HK-2 (cell line): Measurements from ENCODE around the gene NT5C1A.

Experiments used
- DNase-seq: peaks from one replicate; pipeline ENCODE4 v3.0.0-alpha.2; 2018; ENCODE audit not compliant: unreplicated experiment

NT5C1A gene

DNA sequence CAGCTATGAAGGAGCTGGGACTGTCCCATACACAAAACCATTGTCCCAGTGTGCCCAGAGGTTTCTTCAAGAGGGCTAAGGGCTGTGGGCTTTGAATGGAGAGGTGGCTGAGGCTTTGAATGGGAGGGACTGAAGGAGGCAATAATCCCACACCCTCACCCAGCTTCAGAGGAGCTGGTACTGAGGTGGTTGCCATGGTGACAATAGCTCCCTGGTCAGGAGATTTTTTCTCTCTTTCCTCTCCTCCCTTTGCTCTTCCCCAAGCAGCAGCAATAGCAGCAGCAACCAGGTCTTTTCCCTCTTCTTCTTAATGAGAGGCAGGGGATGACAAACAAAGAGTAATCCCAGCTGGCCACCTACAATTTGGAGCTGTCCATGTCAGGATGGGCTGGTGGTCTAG lies 17.7 kb upstream of the NT5C1A start:
- DNase-seq, result no peak

DNA sequence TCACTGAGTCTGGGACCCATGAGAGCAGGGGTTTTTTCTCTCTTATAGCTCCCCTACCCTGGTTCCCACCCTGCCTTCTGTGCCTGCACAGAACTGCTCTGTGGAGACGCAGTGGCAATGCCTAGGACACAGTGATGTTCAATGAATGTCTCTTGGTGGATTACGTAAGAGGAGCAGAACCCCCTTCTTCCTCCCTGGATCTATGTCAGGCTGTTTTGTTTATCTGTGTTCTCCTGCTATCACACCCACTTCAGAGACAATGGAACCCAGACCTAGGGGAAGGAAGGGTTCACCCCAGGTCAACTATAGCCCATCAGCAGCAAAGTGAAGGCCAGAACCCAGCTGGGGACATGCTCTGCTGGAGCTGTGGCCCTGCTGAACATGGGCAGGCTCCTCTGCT lies 17.3 kb upstream of the NT5C1A start:
- DNase-seq, result no peak

DNA sequence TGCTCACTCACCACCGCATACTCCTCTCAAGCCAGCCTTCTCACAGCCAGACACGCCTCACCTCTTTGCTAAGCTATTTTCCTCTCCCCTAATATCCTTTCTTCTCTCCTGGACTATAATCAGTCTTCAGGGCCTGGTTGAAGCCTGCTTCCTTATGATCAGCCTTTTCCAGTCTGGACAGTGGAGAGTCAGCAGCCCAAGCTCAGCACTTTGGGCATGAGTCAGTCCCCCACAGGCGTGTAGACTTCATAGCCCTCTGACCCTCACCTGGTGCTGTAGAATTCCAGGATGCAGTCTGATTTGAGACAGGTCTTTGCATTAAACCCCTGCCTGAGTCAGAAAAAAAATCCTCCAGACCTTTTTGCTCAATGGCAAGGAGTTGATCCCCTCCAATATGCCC lies 16.8 kb upstream of the NT5C1A start:
- no peak for DNase-seq

DNA sequence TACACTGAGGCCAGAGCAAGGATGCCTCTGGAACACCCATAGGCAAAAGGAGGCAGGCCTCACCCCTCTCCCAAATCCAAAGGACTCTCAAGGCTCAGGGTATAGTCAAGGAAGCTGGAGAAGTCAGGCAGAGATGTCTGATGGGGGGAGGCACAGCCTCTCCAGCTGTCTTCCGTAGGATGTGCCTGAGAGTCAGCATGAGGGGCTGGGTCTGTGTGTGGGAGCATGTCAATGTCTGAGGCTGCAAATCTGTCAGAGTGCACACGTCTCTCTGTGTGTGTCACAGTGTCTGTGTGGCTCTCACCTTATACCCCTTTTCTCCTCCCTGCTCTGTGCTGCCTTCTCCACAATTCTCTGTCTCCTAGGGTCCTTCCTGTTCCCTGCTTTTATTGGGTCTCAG lies 15.3 kb upstream of the NT5C1A start:
- DNase-seq, result no peak

DNA sequence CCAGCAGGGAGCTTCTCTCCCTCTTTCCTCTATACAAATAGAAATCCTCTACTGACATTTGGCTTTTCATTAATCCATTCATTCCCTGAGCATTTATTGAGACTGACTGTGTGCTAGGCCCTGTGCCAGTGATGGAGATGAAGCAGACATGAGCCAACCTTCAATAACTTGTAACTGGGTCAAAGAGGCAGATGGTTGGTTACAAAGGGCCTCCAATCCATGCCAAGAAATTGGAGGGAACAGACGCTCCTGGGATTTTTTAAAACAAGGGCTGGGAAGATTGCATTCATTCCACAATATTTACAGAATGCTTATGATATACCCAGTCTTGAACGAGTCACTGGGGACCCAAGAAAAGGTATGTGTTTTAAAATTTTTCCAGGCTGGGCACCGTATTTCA lies 13.2 kb upstream of the NT5C1A start:
- no peak for DNase-seq

DNA sequence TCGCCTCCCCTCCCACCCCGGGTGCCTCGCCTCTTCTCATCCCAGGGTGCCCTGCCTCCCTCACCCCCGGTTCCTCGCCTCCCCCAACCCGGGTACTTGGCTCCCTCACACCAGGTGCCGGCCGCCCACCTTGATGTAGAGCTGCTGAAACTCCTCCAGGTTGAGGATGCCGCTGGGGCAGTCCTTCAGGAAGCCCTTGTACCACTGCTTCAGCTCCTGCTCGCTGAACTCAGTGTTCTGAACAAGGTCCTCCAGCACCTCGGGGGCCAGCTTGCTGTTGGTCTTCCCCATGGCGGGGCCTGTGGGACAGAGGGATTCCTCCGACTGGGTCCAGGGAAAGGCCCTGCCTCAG lies 12.4 kb upstream of the NT5C1A start:
- DNase-seq, result no peak

DNA sequence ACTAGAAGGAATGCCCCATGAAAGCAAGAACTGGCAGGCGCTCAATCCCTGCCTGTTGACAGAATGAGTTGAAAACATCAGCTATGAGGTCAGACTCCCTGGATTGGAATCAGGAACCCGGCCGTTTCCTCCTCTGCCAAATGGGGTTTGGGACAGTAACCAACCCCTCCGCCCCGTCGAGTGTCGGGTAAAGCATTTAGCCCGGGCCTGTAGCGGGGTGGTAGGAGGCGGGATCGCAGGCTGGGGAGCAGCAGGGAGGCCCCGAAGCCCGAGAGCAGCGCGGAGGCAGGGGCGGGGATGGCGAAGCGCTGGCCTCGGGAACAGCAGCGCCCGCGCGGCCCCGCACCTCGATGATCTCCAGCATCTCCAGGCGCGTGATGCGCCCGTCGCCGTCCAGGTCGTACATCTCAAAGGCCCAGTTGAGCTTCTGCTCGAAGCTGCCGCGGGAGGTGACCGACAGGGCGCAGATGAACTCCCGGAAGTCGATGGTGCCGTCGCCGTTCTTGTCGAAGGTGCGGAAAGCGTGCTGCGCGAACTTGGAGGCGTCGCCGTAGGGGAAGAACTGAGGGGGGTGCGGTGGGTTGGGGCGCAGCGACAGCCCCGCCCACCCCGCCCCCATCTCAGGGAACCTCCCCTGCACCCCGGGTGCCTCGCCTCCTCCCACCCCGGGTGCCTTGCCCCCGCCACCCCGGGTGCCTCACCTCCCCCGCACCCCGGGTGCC lies 11.8 kb upstream of the NT5C1A start:
- DNase-seq, result no peak

DNA sequence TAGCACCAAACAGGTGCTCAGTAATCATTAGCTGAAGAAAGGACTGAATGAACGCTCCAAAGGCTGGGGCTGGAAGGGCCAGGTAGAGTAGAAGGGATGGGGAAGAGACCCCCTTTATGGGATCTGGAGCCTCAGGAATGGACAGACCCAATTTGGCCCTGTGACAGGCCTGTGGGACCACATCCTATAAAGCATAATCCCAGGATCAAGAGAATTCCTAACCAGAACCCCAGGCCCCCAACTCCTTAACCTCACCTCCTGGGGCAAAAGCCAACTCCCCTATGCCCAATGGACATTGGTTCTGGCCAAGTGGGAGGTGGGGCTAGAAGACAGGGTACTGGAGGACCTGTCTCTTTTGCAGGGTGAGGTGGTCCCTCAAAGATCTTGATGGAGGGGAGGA lies 10.1 kb upstream of the NT5C1A start:
- DNase-seq, result no peak

DNA sequence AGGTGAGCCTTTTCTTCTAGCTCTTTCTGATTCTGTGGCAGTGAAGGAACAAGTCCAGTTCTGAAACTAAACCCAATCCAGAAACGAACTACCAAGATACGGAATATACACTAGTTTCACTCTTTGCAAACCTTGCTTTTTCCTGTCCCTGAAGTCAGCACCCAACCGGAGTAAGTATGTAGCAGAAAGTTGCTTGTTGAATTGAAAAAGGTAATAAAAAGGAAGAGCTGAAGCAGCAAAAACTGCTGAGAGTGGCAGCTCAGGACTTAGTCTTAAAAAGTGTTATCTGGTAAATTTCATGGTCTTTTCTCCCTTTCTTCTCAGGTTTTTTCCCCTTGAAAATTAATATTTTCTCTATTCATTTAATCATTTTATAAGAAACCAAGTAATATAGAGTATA lies 9.4 kb upstream of the NT5C1A start:
- no peak for DNase-seq

DNA sequence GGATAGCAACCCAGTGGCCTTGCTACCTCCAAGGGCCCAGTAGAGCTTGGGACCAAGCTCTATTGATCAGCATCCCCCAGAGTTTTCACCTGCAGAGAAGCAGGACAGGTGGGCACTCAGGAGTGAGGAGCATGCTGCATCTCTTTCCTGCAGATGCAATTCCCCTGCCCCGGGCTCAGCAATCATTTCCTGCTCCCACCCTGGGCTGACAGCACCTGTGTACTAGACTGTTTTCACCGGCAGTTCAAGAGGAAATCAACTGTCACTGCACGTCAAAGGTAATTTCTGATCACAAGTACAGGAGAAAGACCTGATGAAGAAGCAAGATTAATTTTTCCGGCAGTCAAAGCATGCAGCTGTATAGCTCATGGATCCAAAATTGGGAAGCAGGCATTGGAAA lies 8.8 kb upstream of the NT5C1A start:
- DNase-seq, result no peak

DNA sequence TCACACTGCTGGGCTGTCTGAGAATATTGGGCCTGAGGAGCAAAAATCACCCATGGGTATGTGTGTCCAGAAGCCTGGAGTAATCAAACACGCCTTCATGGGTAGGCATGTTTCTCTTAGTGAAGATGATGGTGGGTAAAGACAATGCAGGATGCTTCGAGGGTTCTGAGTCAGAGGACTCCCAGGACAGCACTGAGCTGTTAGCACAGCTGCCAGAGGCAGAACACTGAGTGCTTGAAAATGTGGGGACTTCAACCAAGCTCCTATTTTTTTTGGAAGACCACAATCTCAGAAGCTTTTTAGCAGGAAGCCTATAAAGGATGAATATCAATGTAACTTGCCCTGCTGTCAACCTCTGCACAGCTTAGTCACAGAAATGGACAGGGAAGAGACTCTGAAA lies 7.9 kb upstream of the NT5C1A start:
- no peak for DNase-seq

DNA sequence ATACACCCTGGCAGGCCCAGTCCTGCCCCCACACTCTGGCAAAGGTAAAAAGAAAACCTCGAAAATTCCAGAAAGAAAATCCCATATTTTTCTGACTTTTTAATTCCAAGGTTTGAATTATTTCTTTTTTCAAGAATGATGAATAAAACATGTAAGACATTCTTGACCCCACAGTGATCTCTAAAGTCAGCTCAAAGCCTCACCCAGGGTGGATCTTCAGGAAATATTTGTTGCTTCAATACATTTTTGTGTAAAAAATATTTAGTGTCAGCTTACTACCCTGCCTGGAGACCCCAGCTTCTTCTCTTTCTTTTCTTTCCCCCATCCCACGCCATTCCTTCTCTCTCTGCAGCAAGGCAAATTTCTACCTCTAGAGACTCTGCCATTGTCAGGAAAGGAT lies 7.0 kb upstream of the NT5C1A start:
- DNase-seq, result no peak

DNA sequence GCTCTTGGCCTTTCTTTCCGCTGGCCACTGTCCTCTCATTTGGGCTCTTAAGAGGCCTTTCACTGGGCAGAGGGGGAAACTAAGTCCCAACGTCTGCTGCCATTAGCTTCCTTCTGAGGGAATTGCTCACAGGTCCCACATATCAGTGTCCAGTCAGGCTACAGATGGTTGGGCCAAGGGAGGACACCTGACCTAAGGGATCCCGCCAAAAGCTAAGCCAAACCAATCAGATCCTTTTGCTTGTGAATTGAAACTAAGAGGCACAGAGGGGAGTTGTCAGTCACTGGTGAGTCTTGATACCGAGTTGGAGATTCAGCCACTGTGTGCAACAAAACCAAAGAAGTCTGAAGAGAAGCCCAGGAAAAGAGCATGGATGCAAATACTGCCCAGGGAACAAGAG lies 5.7 kb upstream of the NT5C1A start:
- no peak for DNase-seq

DNA sequence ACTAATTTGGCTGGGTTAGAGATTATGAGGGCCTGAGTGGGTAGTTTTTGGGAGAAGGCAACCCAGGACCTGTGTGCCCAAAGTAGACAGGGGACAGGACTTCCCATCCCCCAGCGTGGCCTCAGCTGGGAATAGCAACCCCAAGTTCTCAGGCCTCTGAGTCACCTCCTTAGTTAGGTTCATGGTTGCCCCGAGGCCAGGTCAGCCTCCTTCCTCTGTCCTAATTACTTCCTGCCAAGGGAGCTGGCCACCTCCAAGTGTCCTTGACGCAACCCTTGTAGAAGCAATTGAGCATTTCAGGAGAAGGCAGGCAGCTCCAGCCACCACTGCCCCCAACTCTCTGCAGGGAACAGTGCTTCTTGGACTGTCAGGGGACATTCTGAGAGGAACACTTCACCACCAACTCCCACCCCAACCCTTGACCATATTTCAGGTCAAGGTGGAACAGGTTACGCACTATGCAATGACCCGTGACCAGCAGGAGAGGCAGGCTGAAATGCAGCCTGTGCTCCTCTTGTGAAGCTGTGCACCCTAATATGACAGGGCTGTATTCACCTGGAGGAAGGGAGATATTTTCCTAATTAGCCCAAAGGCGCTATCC lies 5.1 kb upstream of the NT5C1A start:
- no peak for DNase-seq

DNA sequence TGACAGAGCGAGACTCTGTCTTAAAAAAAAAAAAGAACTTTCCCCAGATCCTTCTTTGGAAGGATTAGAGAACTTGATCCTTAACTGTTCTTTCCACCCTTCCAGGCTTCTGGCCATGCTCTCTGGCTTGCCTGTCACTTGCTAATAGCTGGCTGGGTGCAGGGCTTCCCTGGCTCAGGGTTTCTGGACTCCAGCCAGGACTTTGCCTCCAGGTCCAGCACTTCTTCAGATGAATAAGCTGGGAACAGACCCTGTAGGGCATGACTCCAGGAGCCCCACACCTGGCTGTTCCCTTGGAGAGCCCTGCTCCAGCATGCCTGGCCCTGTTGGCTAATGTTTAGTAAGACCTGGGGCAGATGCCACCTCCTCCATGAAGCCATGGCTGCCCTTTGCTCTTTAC lies 3.3 kb upstream of the NT5C1A start:
- no peak for DNase-seq

DNA sequence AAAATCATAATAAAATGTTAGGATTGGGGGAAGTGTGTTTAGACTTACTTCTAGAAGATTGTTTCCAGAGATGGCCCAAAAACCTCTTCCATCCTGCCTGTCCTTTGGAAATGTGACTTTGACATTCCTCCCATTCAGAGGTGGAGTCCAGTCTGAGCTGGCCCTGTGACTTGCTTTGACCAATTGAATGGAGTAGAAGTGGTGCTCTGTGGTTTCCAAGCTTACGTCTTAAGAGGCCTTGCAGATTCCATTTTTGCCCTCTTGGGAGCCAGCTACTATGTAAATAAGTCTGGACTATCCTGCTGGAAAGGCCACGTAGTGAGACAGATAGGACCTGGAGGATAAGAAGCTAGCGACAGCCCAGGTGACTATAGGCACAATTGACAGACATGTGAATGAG lies 1.3 kb upstream of the NT5C1A start:
- no peak for DNase-seq

DNA sequence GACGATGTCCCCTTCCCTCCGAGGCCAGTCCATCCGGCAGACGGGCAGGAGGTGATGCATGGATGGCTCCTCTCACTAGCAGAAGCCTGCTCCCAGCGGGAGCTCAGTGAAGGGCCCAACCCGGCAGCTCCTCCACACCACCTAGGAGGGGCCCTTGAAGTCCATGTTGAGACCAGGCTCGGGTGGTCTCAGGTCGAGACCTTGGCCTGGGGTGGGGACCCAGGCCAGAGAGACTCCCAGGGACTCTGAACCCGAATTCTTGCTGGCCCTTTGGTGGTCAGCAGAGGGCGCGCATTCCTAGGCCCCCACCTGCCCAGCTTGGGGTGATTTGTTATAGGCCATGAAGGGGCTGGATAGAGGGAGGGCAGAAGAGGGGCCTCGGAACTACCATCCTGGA lies 642 bp upstream of the NT5C1A start:
- DNase-seq, result no peak

DNA sequence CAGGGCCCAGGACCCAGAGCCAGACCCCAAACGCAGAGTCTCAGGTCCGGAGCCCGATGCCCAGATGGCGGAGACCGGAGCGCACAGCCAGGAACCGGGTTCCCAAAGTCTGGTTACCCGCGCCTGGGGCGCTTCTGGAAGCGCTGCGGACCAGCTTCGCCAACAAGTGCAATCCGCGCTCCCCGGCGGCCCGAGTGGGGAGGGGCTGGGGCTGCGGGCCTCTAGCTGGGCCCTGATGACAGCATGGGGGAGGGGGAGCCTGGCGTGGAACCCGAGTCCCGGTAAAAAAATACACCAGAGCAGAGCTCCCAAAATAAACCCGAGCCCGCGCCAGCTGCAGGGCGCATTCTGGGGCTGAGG lies 494 bp downstream of the NT5C1A start:
- DNase-seq, result no peak

DNA sequence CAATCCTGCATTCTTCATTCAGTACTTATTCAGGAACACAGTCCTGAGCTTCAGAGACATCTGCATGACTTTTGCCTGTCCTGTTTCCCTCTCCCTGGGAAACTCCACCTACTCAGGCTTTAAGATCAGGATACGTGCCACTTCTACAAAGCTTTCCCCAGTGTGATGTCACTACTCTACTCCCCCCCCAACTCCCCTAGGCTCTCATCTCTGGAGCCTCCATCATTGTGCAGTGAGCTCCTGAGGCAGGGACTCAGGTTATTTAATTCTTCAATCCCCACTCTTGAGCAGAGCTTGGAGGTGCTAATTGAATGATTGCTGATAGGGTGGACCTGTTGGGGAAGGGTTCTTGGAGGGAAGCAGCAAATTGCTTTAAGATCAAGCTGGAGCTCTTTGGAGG lies 1.2 kb downstream of the NT5C1A start:
- DNase-seq, result no peak

DNA sequence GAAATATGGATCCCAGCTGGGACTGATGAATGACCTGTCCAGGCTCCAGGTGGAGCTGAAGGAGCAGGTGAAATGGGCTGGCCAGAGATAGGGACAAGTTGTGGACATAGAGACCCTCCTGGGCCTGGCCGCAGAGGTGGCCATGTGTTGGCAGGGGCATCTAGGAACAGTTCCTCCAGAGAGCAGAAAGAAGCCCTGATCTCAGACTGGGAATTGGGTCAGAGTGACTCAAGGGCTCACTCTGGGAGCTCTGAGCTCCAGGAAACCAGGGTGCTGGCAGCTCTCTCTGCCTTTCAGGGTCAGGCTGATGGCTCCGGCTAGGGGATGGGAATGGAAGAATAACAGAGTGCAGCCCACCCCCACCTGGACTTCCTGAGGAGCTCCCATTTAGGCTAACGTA lies 3.0 kb downstream of the NT5C1A start:
- no peak for DNase-seq

DNA sequence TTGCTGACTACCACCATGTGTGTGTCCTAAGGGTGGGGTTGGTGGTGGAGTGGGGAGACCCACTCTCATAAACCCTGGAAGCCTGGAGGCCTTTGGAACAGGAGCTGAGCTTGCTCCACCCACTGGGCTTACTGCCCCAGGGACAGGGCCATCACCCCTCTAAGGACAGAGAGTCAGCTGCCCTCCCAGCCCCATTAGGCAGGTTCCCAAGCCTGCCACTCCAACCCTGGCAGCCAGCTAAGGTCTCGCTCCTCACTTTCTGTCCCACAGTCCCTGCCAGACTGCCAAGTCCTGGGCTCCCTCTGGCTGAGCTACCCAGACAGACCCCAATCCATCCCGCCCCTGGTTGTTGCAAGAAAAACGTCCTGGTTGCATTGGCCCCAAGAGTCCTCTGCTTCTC lies 3.8 kb downstream of the NT5C1A start:
- no peak for DNase-seq

DNA sequence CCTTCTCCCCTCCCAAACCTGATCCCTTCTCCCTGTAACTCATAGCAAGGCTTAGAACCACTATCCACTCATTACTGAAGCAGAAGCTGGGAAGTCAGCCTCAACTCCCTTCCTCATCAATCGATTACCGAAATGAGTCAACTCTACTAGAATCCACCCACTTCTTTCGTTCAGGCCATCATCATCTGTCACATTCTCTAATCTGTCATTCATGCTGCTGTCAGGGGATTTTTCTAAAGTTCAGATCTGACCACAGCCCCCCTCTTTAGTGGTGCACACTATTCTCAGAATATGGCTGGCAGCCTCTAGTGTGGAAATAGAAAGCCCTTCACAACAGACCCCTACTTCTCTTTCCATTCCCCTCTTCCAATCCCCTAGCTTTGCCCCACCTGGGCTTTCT lies 5.1 kb downstream of the NT5C1A start:
- DNase-seq, result no peak

DNA sequence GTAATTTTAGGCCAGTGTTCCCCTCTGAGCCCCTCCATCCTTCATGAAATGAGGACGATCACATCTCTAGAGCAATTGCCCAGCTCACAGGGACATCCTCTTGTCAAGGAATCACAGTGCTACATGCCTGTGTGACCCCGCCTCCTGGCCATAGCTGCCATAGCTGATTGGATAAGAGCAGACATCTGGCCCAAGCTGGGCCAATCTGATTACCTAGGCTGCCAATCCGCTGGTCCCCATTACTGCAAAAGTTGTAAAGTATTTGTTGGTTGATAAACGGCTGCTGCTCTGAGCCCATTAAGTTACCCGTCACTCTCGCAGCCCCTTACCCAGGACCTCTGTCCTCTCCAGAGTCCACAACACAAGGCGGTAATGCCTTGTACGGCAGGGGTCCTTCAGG lies 8.3 kb downstream of the NT5C1A start:
- no peak for DNase-seq

DNA sequence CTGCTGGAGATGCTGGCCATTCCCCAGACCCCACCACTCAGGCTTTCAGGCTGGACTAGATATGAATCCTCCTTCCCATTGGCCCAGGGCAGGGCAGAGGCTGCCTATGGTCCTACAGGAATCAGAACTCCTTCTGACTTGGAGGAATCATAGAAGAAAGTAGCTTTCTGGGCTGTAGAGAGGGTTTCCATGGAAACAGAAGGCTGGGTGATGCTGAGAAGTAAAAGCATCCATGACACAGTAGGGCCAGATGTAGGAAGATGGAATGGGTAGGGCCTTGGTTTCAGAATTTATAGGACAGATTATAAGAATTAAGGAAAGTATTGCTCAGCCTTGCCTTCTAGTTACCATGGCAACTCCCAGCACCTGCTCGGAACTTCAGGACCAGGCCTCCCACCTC lies 9.0 kb downstream of the NT5C1A start:
- no peak for DNase-seq
